Endothelial cell of umbilical vein (primary cell): ENCODE data around the gene AZU1. TPM values are rescaled to one million over a fixed set of nuclear protein-coding genes. Genes with fewer than 3 reads are reported as not detected.

Source experiments
- BruUV-seq: library from RNA; stranded (reverse); fragments of 400-500 nt; replicated peaks from 2 replicates; lab custom pipeline; 2021; lab: Mats Ljungman, UMichigan
- CTCF ChIA-PET: fragments of 300-600, 350-600 bp; sonication (Branson Sonifier 250); formaldehyde crosslinking; loops from one replicate; lab custom pipeline; 2021; ENCODE audit warnings: antibody characterized with exemption, inconsistent platforms; lab: Charles Lee
- POLR2A ChIA-PET: fragments of 300-600, 350-600 bp; sonication (Branson Sonifier 250); formaldehyde crosslinking; loops from one replicate; lab custom pipeline; 2021; ENCODE audit warnings: antibody characterized with exemption, inconsistent platforms; lab: Charles Lee
- DNase-seq: peaks from one replicate; pipeline ENCODE4 v3.0.0-alpha.2; 2011; ENCODE audit warnings: low read depth, low spot score
- FAIRE-seq: peaks from 2 replicates; lab custom pipeline; 2011; peaks lifted over from hg19 to GRCh38; lab: Jason Lieb, UNC
- H2AFZ ChIP-seq: 2 replicates; pipeline ENCODE4 v1.6.0; 2012; ENCODE audit warnings: low read depth, low read length, control low read depth, inconsistent platforms
- H3K27ac ChIP-seq: 2 replicates; pipeline ENCODE4 v1.5.1; 2011; ENCODE audit warnings: low read depth, mild to moderate bottlenecking, control low read depth, low read length, moderate library complexity; ENCODE audit not compliant: insufficient read depth
- H3K27me3 ChIP-seq, 2 experiments: 2 replicates each; pipeline versions ENCODE4 v1.6.0 to v1.6.1; 2011; ENCODE audit warnings: low read length in 2 of 2, mixed read lengths in 1 of 2; ENCODE audit not compliant: control insufficient read depth in 2 of 2, insufficient read depth in 2 of 2
- H3K36me3 ChIP-seq, 2 experiments: 2 replicates in 1 of 2; 3 replicates in 1 of 2; pipeline ENCODE4 v1.5.1; 2011; ENCODE audit warnings: low read length in 2 of 2, mild to moderate bottlenecking in 1 of 2, moderate library complexity in 1 of 2; ENCODE audit not compliant: control insufficient read depth in 2 of 2, insufficient read depth in 2 of 2; ENCODE audit errors: extremely low read depth in 1 of 2
- H3K4me1 ChIP-seq: 3 replicates; pipeline ENCODE4 v1.5.1; 2011; ENCODE audit warnings: mild to moderate bottlenecking, low read length; ENCODE audit not compliant: control insufficient read depth, insufficient read depth; ENCODE audit errors: extremely low read depth
- H3K4me2 ChIP-seq: 2 replicates; pipeline ENCODE4 v1.6.1; 2011; ENCODE audit warnings: low read length, control low read depth, mixed read lengths; ENCODE audit not compliant: insufficient read depth
- H3K4me3 ChIP-seq, 3 experiments: fragments of 200-600 bp in 1 of 3; sonication (generic), shearing (Covaris generic) in 1 of 3; replicated peaks in 1 of 3; 2 replicates each; pipeline ENCODE4 v1.5.1; 2011 to 2016; ENCODE audit warnings: control low read depth in 3 of 3, low read length in 3 of 3, mild to moderate bottlenecking in 2 of 3, inconsistent platforms in 1 of 3, low read depth in 1 of 3, moderate library complexity in 1 of 3; ENCODE audit not compliant: insufficient read depth in 1 of 3
- H3K79me2 ChIP-seq: 2 replicates; pipeline ENCODE4 v1.6.0; 2012; ENCODE audit warnings: low read length, inconsistent platforms; ENCODE audit not compliant: control insufficient read depth, insufficient read depth
- H3K9ac ChIP-seq: replicated peaks from 2 replicates; pipeline ENCODE3; 2011; ENCODE audit warnings: low read length, control low read depth; ENCODE audit not compliant: insufficient read depth; ENCODE audit errors: extremely low read depth
- H3K9me1 ChIP-seq: replicated peaks from 3 replicates; pipeline ENCODE4 v1.6.0; 2011; ENCODE audit warnings: mild to moderate bottlenecking, low read length; ENCODE audit not compliant: control insufficient read depth, insufficient read depth; ENCODE audit errors: extremely low read depth
- H3K9me3 ChIP-seq: replicated peaks from 2 replicates; pipeline ENCODE4 v1.5.1; 2012; ENCODE audit warnings: low read length, inconsistent platforms; ENCODE audit not compliant: control insufficient read depth, insufficient read depth
- H4K20me1 ChIP-seq: replicated peaks from 2 replicates; pipeline ENCODE3; 2011; ENCODE audit warnings: mild to moderate bottlenecking, low read length; ENCODE audit not compliant: control insufficient read depth, insufficient read depth; ENCODE audit errors: extremely low read depth
- EZH2 ChIP-seq: IDR thresholded peaks from 2 replicates; pipeline ENCODE4 v1.6.1; 2012; ENCODE audit warnings: borderline replicate concordance, low read depth, mild to moderate bottlenecking, moderate library complexity, low read length, inconsistent platforms; ENCODE audit not compliant: severe bottlenecking
- FOS ChIP-seq: IDR thresholded peaks from 2 replicates; pipeline ENCODE4 v1.6.1; 2011; ENCODE audit warnings: mild to moderate bottlenecking, low read length, moderate library complexity, borderline replicate concordance; ENCODE audit not compliant: insufficient read depth
- GATA2 ChIP-seq: IDR thresholded peaks from 2 replicates; pipeline ENCODE4 v1.7.0; 2011; ENCODE audit warnings: low read depth, mild to moderate bottlenecking, moderate library complexity, mixed read lengths, low read length; ENCODE audit not compliant: insufficient read length, insufficient read depth
- JUN ChIP-seq: IDR thresholded peaks from 2 replicates; pipeline ENCODE4 v1.6.1; 2011; ENCODE audit warnings: borderline replicate concordance, low read depth; ENCODE audit not compliant: insufficient read length, insufficient read depth
- MYC ChIP-seq: IDR thresholded peaks from one replicate; pipeline ENCODE4 v1.6.1; 2011; ENCODE audit warnings: mild to moderate bottlenecking, low read depth, low read length
- POLR2A ChIP-seq: IDR thresholded peaks from 2 replicates; pipeline ENCODE4 v1.6.1; 2012; ENCODE audit warnings: low read depth, mild to moderate bottlenecking, control low read depth, low read length
- POLR2AphosphoS5 ChIP-seq: IDR thresholded peaks from 2 replicates; pipeline ENCODE4 v1.6.1; 2012; ENCODE audit warnings: low read depth, mild to moderate bottlenecking, control low read depth, low read length, moderate library complexity; ENCODE audit not compliant: insufficient read depth
- dilution Hi-C: fragments of 300-500 bp; cut with MboI; formaldehyde crosslinking; loops from one replicate; pipeline ENCODE4 v1.15.0; 2019; ENCODE audit warnings: low sequenced_read_pairs; ENCODE audit not compliant: extremely low pct_ligation_motif_present
- intact Hi-C: fragments of 100-400 bp; cut with micrococcal nuclease; formaldehyde crosslinking; loops from one replicate; pipeline ENCODE4 v1.10.0; 2022
- polyA plus RNA-seq, 4 experiments: library from polyadenylated mRNA; depleted of rRNA in 3 of 4; stranded (reverse) in 3 of 4; unstranded in 1 of 4; fragments of >200 nt; gene quantifications; 2 replicates each; pipeline versions ENCODE4 v1.2.1 to v1.2.3, GENCODE V29; 2011 to 2012; ENCODE audit warnings: missing spikeins in 1 of 4
- total RNA-seq: library from RNA; stranded (reverse); gene quantifications from 2 replicates; pipeline ENCODE4 v1.2.3, GENCODE V29; 2021
- TF ChIP-seq, protein P1 (sequence below): IDR thresholded peaks from 2 replicates; pipeline ENCODE4 v1.6.1; 2011; ENCODE audit not compliant: insufficient read depth, insufficient read length
- TF ChIP-seq, protein P2 (sequence below), 2 donors: IDR thresholded peaks; 1 replicate in 1 of 2; 2 replicates in 1 of 2; pipeline ENCODE4 v1.5.1; 2011; ENCODE audit warnings: low read length in 2 of 2, mild to moderate bottlenecking in 2 of 2, moderate library complexity in 2 of 2, control low read depth in 1 of 2, inconsistent platforms in 1 of 2, low read depth in 1 of 2; ENCODE audit not compliant: insufficient read depth in 1 of 2; ENCODE audit errors: extremely low read depth in 1 of 2

Gene AZU1
- total and polyA plus RNA-seq, 2 donors (not counting 3 experiments of a cell fraction or from before 2014, with no cell fraction given): 0.12 TPM; not detected in 1

DNA sequence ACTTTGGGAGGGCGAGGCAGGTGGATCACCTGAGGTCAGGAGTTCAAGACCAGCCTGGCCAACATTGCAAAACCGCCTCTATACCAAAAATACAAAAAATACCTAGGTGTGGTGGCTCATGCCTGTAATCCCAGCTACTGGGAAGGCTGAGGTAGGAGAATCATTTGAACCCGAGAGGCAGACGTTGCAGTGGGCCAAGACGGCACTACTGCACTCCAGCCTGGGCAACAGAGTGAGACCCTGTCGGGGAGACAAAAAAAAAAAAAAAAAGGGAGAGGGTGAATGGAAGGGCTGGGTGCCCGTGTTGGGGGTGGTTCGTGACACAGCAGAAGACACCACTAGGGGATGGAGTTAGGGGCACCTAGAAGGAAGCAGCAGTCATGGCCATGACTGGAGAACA is 42.7 kb downstream of the AZU1 start:
- Histone ChIP-seq H2AFZ (no peak overlapping the region), H3K9ac (no peak overlapping the region), H4K20me1 (no peaks in the 10 kb centered on the region), H3K4me3 (no peak overlapping the region), H3K9me3 (no peaks in the 10 kb centered on the region), H3K9me1 (no peaks in the 10 kb centered on the region), H3K36me3 (peaks cover 0 to 13% of the 10 kb centered on the region in 2 experiments), H3K27ac (no peak overlapping the region), H3K27me3 (no peaks in the 10 kb centered on the region), H3K4me2 (no peak overlapping the region), H3K79me2 (no peaks in the 10 kb centered on the region), H3K4me1 (peaks cover 9% of the 10 kb centered on the region)
- TF ChIP-seq GATA2: no peak
- no peak for TF ChIP-seq MYC
- TF ChIP-seq POLR2AphosphoS5: no peak
- TF ChIP-seq, protein P1, sequence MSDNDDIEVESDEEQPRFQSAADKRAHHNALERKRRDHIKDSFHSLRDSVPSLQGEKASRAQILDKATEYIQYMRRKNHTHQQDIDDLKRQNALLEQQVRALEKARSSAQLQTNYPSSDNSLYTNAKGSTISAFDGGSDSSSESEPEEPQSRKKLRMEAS: no peak
- TF ChIP-seq FOS: no peak
- TF ChIP-seq POLR2A: no peak
- TF ChIP-seq JUN: no peak
- TF ChIP-seq, protein P2, sequence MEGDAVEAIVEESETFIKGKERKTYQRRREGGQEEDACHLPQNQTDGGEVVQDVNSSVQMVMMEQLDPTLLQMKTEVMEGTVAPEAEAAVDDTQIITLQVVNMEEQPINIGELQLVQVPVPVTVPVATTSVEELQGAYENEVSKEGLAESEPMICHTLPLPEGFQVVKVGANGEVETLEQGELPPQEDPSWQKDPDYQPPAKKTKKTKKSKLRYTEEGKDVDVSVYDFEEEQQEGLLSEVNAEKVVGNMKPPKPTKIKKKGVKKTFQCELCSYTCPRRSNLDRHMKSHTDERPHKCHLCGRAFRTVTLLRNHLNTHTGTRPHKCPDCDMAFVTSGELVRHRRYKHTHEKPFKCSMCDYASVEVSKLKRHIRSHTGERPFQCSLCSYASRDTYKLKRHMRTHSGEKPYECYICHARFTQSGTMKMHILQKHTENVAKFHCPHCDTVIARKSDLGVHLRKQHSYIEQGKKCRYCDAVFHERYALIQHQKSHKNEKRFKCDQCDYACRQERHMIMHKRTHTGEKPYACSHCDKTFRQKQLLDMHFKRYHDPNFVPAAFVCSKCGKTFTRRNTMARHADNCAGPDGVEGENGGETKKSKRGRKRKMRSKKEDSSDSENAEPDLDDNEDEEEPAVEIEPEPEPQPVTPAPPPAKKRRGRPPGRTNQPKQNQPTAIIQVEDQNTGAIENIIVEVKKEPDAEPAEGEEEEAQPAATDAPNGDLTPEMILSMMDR (IDR thresholded peaks at IDR 0.05; ENCODE audit: extremely low read depth in 1 of 2, insufficient read depth in 1 of 2, low read depth in 1 of 2, low read length in 2 of 2): no peak
- no peak for TF ChIP-seq EZH2
- DNase-seq (no peak), FAIRE-seq (no peak)
- ChIA-PET POLR2A (no interaction called here), CTCF (no interaction called here)
- dilution Hi-C loops (no loop called here), intact Hi-C loops (no loop called here)
- no TSS peak for BruUV-seq
